Measurements from ENCODE around the gene ZBTB24.

Gene ZBTB24

GRCh38 chr6:109420751-109421150 lies 62.3 kb downstream of the ZBTB24 start:
- DNase-seq (ENCODE audit: low read depth in 2 of 2): no peak

GRCh38 chr6:109417646-109418045 lies 65.4 kb downstream of the ZBTB24 start:
- DNase-seq (ENCODE audit: low read depth in 2 of 2): no peak

Measured in activated CD8-positive, alpha-beta memory T cell treated with anti-CD3 and anti-CD28 coated beads for 4 hours (primary cell).